ENCODE measurements around the gene DUSP7.
"Not testable (repeated sequence)": the region's sequence is repeated elsewhere in the genome, so short reads cannot be mapped to it uniquely, and the experiment has no call there.

DUSP7 gene

GRCh38 chr3:52047295-52047960, 8.9 kb downstream of the DUSP7 start:
- DNase-seq (ENCODE audit: low read depth) = peak; percentile 94
- TF ChIP-seq CTCF (IDR thresholded peaks at IDR 0.05; ENCODE audit: insufficient read depth, low read depth, low read length, missing control alignments) = no peak
- H3K4me3 ChIP-seq (ENCODE audit: low read length) = peak overlapping the region; percentile 20

- H3K4me3 ChIP-seq (ENCODE audit: low read length) = peak overlapping the region; percentile 20
- no peak for TF ChIP-seq CTCF (IDR thresholded peaks at IDR 0.05; ENCODE audit: insufficient read depth, low read depth, low read length, missing control alignments)
- no peak for DNase-seq (ENCODE audit: low read depth)
Observed at GRCh38 chr3:52046902-52047239, 9.5 kb downstream of the DUSP7 start.

- DNase-seq (ENCODE audit: low read depth) = peak; percentile 100
- TF ChIP-seq CTCF (IDR thresholded peaks at IDR 0.05; ENCODE audit: insufficient read depth, low read depth, low read length, missing control alignments) = no peak
- peak overlapping the region; percentile 20 for H3K4me3 ChIP-seq (ENCODE audit: low read length)
Observed at GRCh38 chr3:52046186-52046901, 10.0 kb downstream of the DUSP7 start.

- no peak for TF ChIP-seq CTCF (IDR thresholded peaks at IDR 0.05; ENCODE audit: insufficient read depth, low read depth, low read length, missing control alignments)
- no peak overlapping the region for H3K4me3 ChIP-seq (ENCODE audit: low read length)
- no peak for DNase-seq (ENCODE audit: low read depth)
Observed at GRCh38 chr3:52044869-52045619, 11.3 kb downstream of the DUSP7 start.

GRCh38 chr3:52043750-52044149, 12.6 kb downstream of the DUSP7 start:
- no peak overlapping the region for H3K4me3 ChIP-seq (ENCODE audit: low read length)
- no peak for TF ChIP-seq CTCF (IDR thresholded peaks at IDR 0.05; ENCODE audit: insufficient read depth, low read depth, low read length, missing control alignments)
- DNase-seq (ENCODE audit: low read depth) = no peak

GRCh38 chr3:52043039-52043438, 13.3 kb downstream of the DUSP7 start:
- H3K4me3 ChIP-seq (ENCODE audit: low read length); DNase-seq (ENCODE audit: low read depth): not testable (repeated sequence)

- no peak for DNase-seq (ENCODE audit: low read depth)
- peak; percentile 38 for TF ChIP-seq CTCF (IDR thresholded peaks at IDR 0.05; ENCODE audit: insufficient read depth, low read depth, low read length, missing control alignments)
- H3K4me3 ChIP-seq (ENCODE audit: low read length) = no peak overlapping the region
Observed at GRCh38 chr3:52041118-52041731, 15.1 kb downstream of the DUSP7 start.

Measured in epithelial cell of esophagus (primary cell).